M059J (cell line): ENCODE measurements around the gene RAC2. TPM values are rescaled to one million over a fixed set of nuclear protein-coding genes. Genes with fewer than 3 reads are reported as not detected.

ENCODE experiments used
- DNase-seq: peaks from one replicate; pipeline ENCODE4 v3.0.0-alpha.2; 2012; ENCODE audit warnings: low read depth
- total RNA-seq: library from RNA; depleted of rRNA; stranded (reverse); fragments of >200 nt; shearing (Covaris generic); gene quantifications from 2 replicates; pipeline ENCODE4 v1.2.3, GENCODE V29; 2014; rRNA removed

RAC2 gene
- total RNA-seq, 1 experiment from 2014 or later = 3.7 TPM

GRCh38 chr22:37176464-37177061 is 67.5 kb downstream of the RAC2 start:
- no peak for DNase-seq

DNA sequence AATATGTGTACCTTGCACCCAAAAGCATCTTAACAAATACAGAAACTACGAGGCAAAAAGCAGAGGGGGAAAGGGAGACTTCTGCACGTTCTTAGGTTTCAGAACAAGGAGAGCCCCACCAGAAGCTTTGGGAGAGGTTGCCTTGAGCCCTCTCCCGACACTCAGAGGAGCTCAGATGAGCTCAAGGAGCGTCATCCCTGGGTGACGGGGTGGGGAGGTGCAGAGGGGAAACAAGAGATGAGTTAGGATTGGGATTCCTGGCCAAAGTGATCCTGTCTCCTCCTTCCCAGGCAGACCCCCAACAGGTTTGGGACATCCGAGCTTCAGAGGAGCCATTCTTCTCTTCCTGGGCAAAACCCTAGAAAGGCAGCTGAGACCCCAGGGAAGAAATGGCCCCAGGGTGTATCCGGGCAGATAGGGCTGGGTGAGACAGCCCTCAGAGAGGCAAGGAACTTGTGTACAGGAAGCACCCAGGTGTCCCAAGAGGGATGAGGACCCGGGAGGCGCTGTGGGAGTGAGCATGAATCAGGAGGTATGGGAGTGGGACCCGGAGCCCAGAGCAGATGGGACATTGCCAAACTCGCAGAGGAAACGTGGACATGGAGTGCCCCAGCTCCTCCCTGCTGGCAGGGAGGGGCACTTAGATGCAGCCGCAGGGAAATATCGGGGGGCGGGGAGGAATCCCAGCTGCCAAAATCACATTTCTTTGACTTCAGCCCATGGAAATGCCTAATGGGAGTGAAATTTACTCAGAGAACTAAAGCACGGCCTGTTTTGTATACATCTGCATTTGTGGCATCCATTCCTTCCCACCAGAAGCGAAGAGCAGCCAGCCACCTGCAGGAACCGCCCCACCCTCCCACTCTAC is 68.4 kb downstream of the RAC2 start:
- no peak for DNase-seq

Other genes with a start within 250 kb of the RAC2 start
- gene TST, start 224.8 kb downstream of the RAC2 start, total RNA-seq = 17.1 and 24.0 TPM in 2 replicates
- gene MPST, start 224.5 kb downstream of the RAC2 start, total RNA-seq = 40.0 and 53.0 TPM in 2 replicates
- 6.8 and 13.1 TPM in 2 replicates for gene KCTD17, start 192.5 kb downstream of the RAC2 start, total RNA-seq
- not detected in 2 replicates for gene TMPRSS6, start 134.6 kb downstream of the RAC2 start, total RNA-seq
- gene IL2RB, start 94.4 kb downstream of the RAC2 start, total RNA-seq = 0.07 and 0.59 TPM in 2 replicates
- gene C1QTNF6, start 56.0 kb downstream of the RAC2 start, total RNA-seq = 14.0 and 16.5 TPM in 2 replicates
- gene SSTR3, start 31.8 kb downstream of the RAC2 start, total RNA-seq = not detected in 2 replicates
- gene CYTH4, start 38.2 kb upstream of the RAC2 start, total RNA-seq = 0.25 and 0.27 TPM in 2 replicates
- 0.76 and 3.1 TPM in 2 replicates for gene ELFN2, start 183.2 kb upstream of the RAC2 start, total RNA-seq
- 0.07 TPM in 1 of 2 replicates, not detected in the other for gene MFNG, start 242.1 kb upstream of the RAC2 start, total RNA-seq